ENCODE data around the gene KLRG1. TPM values are rescaled to one million over a fixed set of nuclear protein-coding genes. Genes with fewer than 3 reads are reported as not detected.

The KLRG1 gene
- total and polyA plus RNA-seq, 2 of the 4 experiments (the other 2 are of a cell fraction), result 0.36 to 0.54 TPM

DNA sequence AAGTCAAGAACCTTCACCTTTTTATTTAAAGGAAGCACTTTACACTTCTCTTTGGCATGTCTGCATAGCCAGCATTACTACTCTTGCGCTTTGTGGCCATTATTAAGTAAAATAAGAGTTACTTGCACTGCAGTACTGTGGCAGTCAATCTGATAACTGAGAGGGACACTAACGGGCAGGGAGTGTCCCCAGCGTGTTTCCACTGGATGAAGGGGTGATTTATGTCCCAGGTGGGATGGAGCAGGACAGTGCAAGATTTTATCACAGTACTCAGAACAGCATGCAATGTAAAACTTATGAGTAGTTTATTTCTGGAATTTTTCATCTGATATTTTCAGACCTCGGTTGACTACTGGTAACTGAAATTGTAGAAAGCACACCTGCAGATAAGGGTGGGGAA lies 31.8 kb upstream of the KLRG1 start:
- Histone ChIP-seq H3K79me1 (ENCODE audit: low read depth in 1 of 2, low read length in 2 of 2) (no peaks in the 10 kb centered on the region), H3K27me3 (ENCODE audit: control insufficient read depth, insufficient read depth, low read length) (no peaks in the 10 kb centered on the region), H3K36me3 (ENCODE audit: control insufficient read depth, insufficient read depth, low read length) (no peaks in the 10 kb centered on the region), H3K9ac (ENCODE audit: low read depth, low read length) (no peak overlapping the region), H2AK9ac (replicated peaks; ENCODE audit: low read depth, low read length, poor library complexity) (no peak overlapping the region), H3K27ac (ENCODE audit: insufficient read depth, low read length) (no peak overlapping the region), H3K4me1 (ENCODE audit: control insufficient read depth, insufficient read depth, low read length) (no peaks in the 10 kb centered on the region), H2BK15ac (ENCODE audit: low read depth, low read length) (no peak overlapping the region), H3K18ac (ENCODE audit: low read depth, low read length) (no peak overlapping the region), H3K9me3 (ENCODE audit: control insufficient read depth, insufficient read depth, low read length) (no peaks in the 10 kb centered on the region), H4K91ac (ENCODE audit: insufficient read depth, low read depth, low read length) (no peak overlapping the region), H4K20me1 (ENCODE audit: insufficient read depth, low read length) (no peaks in the 10 kb centered on the region), H4K5ac (ENCODE audit: low read depth, low read length) (no peak overlapping the region), H2BK20ac (ENCODE audit: low read depth, low read length) (no peak overlapping the region), H2AK5ac (ENCODE audit: low read depth, low read length) (no peak overlapping the region), H3K4me2 (ENCODE audit: low read depth, low read length) (no peak overlapping the region), H2AFZ (replicated peaks; ENCODE audit: low read length, poor library complexity) (no peak overlapping the region), H3K56ac (ENCODE audit: extremely low read depth, insufficient read depth, low read length) (no peak overlapping the region), H3K4ac (ENCODE audit: low read depth, low read length) (no peak overlapping the region), H3K14ac (replicated peaks; ENCODE audit: low read depth, low read length) (no peak overlapping the region), H3K4me3 (ENCODE audit: insufficient read depth, low read depth, low read length) (no peak overlapping the region), H2BK120ac (ENCODE audit: low read depth, low read length) (no peak overlapping the region), H3K23ac (ENCODE audit: low read depth, low read length) (no peak overlapping the region), H2BK5ac (ENCODE audit: low read depth, low read length, poor library complexity, severe bottlenecking) (no peak overlapping the region), H3K9me1 (ENCODE audit: insufficient read depth, low read length) (no peaks in the 10 kb centered on the region), H4K8ac (ENCODE audit: low read depth in 2 of 2, low read length in 2 of 2) (no peak overlapping the region)
- WGBS, 2 experiments (ENCODE audit: extremely low coverage in 2 of 2, insufficient read length in 1 of 2), result no CpG with 5 or more reads among the region's 4 CpGs
- in situ Hi-C loops (cut with MboI; ENCODE audit: low sequenced_read_pairs) (no loop called here), intact Hi-C loops (cut with micrococcal nuclease) (no loop called here), dilution Hi-C loops (cut with HindIII; ENCODE audit: low sequenced_read_pairs, unreplicated experiment) (no loop called here)
- TF ChIP-seq FOS (IDR thresholded peaks at IDR 0.05; ENCODE audit: low read depth, low read length) (no peak), RFX5 (IDR thresholded peaks at IDR 0.05; ENCODE audit: low read depth, low read length) (no peak), BHLHE40 (IDR thresholded peaks at IDR 0.05; ENCODE audit: low read depth, low read length) (no peak), RAD21 (IDR thresholded peaks at IDR 0.05; ENCODE audit: low read length) (no peak), CHD1 (IDR thresholded peaks at IDR 0.05; ENCODE audit: low read depth, low read length) (no peak), MAFK (IDR thresholded peaks at IDR 0.05; ENCODE audit: low read depth, low read length) (no peak), NFE2L2 (IDR thresholded peaks at IDR 0.05; ENCODE audit: low read depth, low read length) (no peak), RCOR1 (IDR thresholded peaks at IDR 0.05; ENCODE audit: insufficient replicate concordance, low read length) (no peak), MAZ (IDR thresholded peaks at IDR 0.05; ENCODE audit: borderline replicate concordance, low read depth, low read length) (no peak), SMC3 (IDR thresholded peaks at IDR 0.05; ENCODE audit: low read depth, low read length) (no peak), POLR2A (IDR thresholded peaks at IDR 0.05; ENCODE audit: low read depth, low read length) (no peak), CEBPB (IDR thresholded peaks at IDR 0.05; ENCODE audit: low read depth, low read length) (no peak), MXI1 (IDR thresholded peaks at IDR 0.05; ENCODE audit: borderline replicate concordance, low read depth, low read length) (no peak)
- TF ChIP-seq, protein P1, sequence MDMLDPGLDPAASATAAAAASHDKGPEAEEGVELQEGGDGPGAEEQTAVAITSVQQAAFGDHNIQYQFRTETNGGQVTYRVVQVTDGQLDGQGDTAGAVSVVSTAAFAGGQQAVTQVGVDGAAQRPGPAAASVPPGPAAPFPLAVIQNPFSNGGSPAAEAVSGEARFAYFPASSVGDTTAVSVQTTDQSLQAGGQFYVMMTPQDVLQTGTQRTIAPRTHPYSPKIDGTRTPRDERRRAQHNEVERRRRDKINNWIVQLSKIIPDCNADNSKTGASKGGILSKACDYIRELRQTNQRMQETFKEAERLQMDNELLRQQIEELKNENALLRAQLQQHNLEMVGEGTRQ (IDR thresholded peaks at IDR 0.05; ENCODE audit: low read depth, low read length), result no peak
- TF ChIP-seq, protein P2, sequence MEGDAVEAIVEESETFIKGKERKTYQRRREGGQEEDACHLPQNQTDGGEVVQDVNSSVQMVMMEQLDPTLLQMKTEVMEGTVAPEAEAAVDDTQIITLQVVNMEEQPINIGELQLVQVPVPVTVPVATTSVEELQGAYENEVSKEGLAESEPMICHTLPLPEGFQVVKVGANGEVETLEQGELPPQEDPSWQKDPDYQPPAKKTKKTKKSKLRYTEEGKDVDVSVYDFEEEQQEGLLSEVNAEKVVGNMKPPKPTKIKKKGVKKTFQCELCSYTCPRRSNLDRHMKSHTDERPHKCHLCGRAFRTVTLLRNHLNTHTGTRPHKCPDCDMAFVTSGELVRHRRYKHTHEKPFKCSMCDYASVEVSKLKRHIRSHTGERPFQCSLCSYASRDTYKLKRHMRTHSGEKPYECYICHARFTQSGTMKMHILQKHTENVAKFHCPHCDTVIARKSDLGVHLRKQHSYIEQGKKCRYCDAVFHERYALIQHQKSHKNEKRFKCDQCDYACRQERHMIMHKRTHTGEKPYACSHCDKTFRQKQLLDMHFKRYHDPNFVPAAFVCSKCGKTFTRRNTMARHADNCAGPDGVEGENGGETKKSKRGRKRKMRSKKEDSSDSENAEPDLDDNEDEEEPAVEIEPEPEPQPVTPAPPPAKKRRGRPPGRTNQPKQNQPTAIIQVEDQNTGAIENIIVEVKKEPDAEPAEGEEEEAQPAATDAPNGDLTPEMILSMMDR (conservative IDR thresholded peaks at IDR 0.05; ENCODE audit: low read depth, low read length), result no peak
- TF ChIP-seq, protein P3, sequence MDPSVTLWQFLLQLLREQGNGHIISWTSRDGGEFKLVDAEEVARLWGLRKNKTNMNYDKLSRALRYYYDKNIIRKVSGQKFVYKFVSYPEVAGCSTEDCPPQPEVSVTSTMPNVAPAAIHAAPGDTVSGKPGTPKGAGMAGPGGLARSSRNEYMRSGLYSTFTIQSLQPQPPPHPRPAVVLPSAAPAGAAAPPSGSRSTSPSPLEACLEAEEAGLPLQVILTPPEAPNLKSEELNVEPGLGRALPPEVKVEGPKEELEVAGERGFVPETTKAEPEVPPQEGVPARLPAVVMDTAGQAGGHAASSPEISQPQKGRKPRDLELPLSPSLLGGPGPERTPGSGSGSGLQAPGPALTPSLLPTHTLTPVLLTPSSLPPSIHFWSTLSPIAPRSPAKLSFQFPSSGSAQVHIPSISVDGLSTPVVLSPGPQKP (IDR thresholded peaks at IDR 0.05; ENCODE audit: borderline replicate concordance, low read depth, low read length), result no peak
- ChIA-PET CTCF (no interaction called here), POLR2A (ENCODE audit: unreplicated experiment) (no interaction called here)
- no TSS peak for BruUV-seq (replicated peaks)
- ATAC-seq (ENCODE audit: low read depth) (no peak), DNase-seq (no peak)

All from IMR-90 (cell line).